ENCODE results near the gene HS3ST2. TPM values are rescaled to one million over a fixed set of nuclear protein-coding genes. Genes with fewer than 3 reads are reported as not detected.
"Not testable (repeated sequence)": the region's sequence is repeated elsewhere in the genome, so short reads cannot be mapped to it uniquely, and the experiment has no call there.

Gene HS3ST2
- total RNA-seq, 2 experiments from 2014 or later = not detected

DNA sequence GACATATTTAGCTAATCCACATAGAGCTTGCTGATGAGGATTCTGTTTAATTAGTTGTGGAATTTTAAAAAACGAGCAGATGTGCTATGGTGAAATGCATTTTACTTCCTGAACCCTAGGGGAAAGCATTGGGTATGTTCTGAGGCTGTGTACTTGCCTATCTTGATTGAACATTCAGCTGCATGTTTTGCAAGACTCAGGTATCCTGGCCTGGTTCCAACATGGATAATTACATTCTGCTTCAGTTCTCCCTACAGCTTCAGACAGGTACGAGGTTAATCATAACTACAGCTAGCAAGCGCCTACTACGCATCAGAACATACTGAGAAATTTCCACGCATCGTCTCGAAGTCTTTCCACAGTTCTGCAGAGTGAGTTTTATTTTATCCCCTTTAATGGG, 77.0 kb downstream of the HS3ST2 start:
- no peak for DNase-seq
- Mint-ChIP-seq H3K27ac (no peak overlapping the region), H3K9me3 (no peaks in the 10 kb centered on the region), H3K27me3 (peaks cover 7% of the 10 kb centered on the region), H3K4me3 (no peak overlapping the region), H3K36me3 (no peaks in the 10 kb centered on the region), H3K4me1 (ENCODE audit: low read depth) (no peaks in the 10 kb centered on the region)
- intact Hi-C loops (cut with micrococcal nuclease) = no loop called here
- CTCF ChIA-PET = no interaction called here
- POLR2A ChIA-PET = no interaction called here

- DNase-seq = no peak
- Mint-ChIP-seq H3K9me3 (no peaks in the 10 kb centered on the region), H3K36me3 (no peaks in the 10 kb centered on the region), H3K27ac (no peak overlapping the region), H3K27me3 (peaks cover 7% of the 10 kb centered on the region), H3K4me3 (no peak overlapping the region), H3K4me1 (ENCODE audit: low read depth) (no peaks in the 10 kb centered on the region)
- POLR2A ChIA-PET = no interaction called here
- CTCF ChIA-PET = interaction anchor here (0.7 kb wide), 1 partner anchor 164 kb away, joined by 3 read pairs; no protein-coding TSS in a partner anchor
- intact Hi-C loops (cut with micrococcal nuclease) = no loop called here
These were observed 83.2 kb downstream of the HS3ST2 start for GRCh38 chr16:22897184-22897583.

- H3K36me3 Mint-ChIP-seq = no peaks in the 10 kb centered on the region
- peaks cover 10% of the 10 kb centered on the region for H3K27me3 Mint-ChIP-seq
- no peak for DNase-seq
- no peaks in the 10 kb centered on the region for H3K9me3 Mint-ChIP-seq
- no peak overlapping the region for H3K4me3 Mint-ChIP-seq
- ChIA-PET CTCF (interaction anchor here (0.6 to 1.2 kb wide), 5 partner anchors 8 to 512 kb away, joined by 3 read pairs; no protein-coding TSS in a partner anchor), POLR2A (no interaction called here)
- no peak overlapping the region for H3K27ac Mint-ChIP-seq
- no peaks in the 10 kb centered on the region for H3K4me1 Mint-ChIP-seq (ENCODE audit: low read depth)
- intact Hi-C loops (cut with micrococcal nuclease) = loop anchor here (2.0 kb wide), 1 partner anchor 51 kb away; no protein-coding TSS in a partner anchor
These were observed 84.2 kb downstream of the HS3ST2 start for GRCh38 chr16:22898131-22898530.

GRCh38 chr16:22898874-22899348, 84.9 kb downstream of the HS3ST2 start:
- H3K27ac Mint-ChIP-seq = no peak overlapping the region
- ChIA-PET CTCF (interaction anchor here (0.6 to 1.2 kb wide), 5 partner anchors 9 to 511 kb away, joined by 3 read pairs; no protein-coding TSS in a partner anchor), POLR2A (no interaction called here)
- no peaks in the 10 kb centered on the region for H3K9me3 Mint-ChIP-seq
- no peaks in the 10 kb centered on the region for H3K36me3 Mint-ChIP-seq
- intact Hi-C loops (cut with micrococcal nuclease) = loop anchor here (2.0 kb wide), 1 partner anchor 50 kb away; no protein-coding TSS in a partner anchor
- DNase-seq = peak; percentile 64
- peaks cover 15% of the 10 kb centered on the region for H3K27me3 Mint-ChIP-seq
- no peak overlapping the region for H3K4me3 Mint-ChIP-seq
- no peaks in the 10 kb centered on the region for H3K4me1 Mint-ChIP-seq (ENCODE audit: low read depth)

DNA sequence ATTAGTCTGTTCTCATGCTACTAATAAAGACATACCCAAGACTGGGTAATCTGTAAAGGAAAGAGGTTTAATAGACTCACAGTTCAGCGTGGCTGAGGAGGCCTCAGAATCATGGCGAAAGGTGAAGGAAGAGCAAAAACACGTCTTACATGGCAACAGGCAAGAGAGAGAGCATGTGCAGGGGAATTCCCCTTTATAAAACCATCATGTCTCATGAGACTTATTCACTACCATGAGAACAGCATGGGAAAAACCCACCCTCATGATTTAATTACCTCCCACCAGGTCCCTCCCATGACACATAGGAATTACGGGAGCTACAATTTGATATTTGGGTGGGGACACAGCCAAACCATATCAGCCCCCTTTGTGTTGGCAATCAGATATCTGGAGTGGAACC, 85.6 kb downstream of the HS3ST2 start:
- POLR2A ChIA-PET; H3K36me3 Mint-ChIP-seq; DNase-seq; H3K4me3 Mint-ChIP-seq; H3K27ac Mint-ChIP-seq; H3K27me3 Mint-ChIP-seq; H3K4me1 Mint-ChIP-seq (ENCODE audit: low read depth); H3K9me3 Mint-ChIP-seq: not testable (repeated sequence)
- CTCF ChIA-PET = interaction anchor here (1.2 kb wide), 1 partner anchor 510 kb away, joined by 3 read pairs; no protein-coding TSS in a partner anchor
- intact Hi-C loops (cut with micrococcal nuclease) = loop anchor here (2.0 kb wide), 1 partner anchor 49 kb away; no protein-coding TSS in a partner anchor

DNA sequence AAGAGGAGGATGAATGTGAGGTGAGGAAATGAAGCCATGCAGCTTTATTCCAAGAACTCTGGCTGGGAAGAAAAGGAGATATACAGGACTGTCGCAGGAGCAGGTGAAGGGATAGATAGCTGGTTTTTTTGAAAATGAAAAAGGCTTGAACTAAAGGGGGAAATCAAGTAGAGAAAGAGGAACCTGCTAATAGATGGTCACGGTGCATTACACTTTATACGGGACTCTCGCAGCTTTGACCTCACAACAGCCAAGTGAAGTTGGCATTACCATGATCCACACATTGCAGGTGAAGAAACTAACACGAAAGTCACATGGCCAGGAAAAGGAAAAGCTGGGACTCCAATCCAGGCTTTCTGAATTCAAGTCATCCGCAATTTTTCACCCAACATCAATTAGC, 86.9 kb downstream of the HS3ST2 start:
- intact Hi-C loops (cut with micrococcal nuclease) = no loop called here
- Mint-ChIP-seq H3K27me3 (peaks cover 10% of the 10 kb centered on the region), H3K4me3 (no peak overlapping the region), H3K36me3 (no peaks in the 10 kb centered on the region), H3K27ac (no peak overlapping the region), H3K4me1 (ENCODE audit: low read depth) (no peaks in the 10 kb centered on the region), H3K9me3 (no peaks in the 10 kb centered on the region)
- ChIA-PET POLR2A (no interaction called here), CTCF (interaction anchor here (0.9 kb wide), 1 partner anchor 47 kb away, joined by 3 read pairs; no protein-coding TSS in a partner anchor)
- no peak for DNase-seq

DNA sequence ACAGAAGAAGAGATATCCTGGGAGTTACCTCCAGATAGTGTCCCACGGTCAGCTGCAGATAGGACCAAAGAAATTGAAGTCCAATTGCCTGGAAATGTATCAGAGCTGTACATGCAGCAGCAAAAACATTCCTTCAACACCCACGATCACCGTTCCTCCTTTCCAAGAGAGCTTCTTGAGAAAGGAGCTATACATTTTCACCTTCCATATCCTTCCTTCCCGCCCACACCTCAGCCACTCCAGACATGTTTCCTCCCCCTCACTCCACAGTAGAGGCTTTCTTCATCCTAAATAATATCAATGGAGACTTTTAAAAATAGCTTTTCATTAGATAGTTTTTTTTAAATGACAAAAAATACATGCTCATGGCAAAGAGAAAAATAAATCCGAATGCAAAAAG, 87.6 kb downstream of the HS3ST2 start:
- Mint-ChIP-seq H3K4me3 (no peak overlapping the region), H3K27me3 (peaks cover 10% of the 10 kb centered on the region), H3K9me3 (no peaks in the 10 kb centered on the region), H3K36me3 (no peaks in the 10 kb centered on the region), H3K4me1 (ENCODE audit: low read depth) (no peaks in the 10 kb centered on the region), H3K27ac (no peak overlapping the region)
- no peak for DNase-seq
- ChIA-PET POLR2A (no interaction called here), CTCF (interaction anchor here (0.9 kb wide), 1 partner anchor 46 kb away, joined by 3 read pairs; no protein-coding TSS in a partner anchor)
- intact Hi-C loops (cut with micrococcal nuclease) = no loop called here

GRCh38 chr16:22903716-22904115, 89.8 kb downstream of the HS3ST2 start:
- H3K4me1 Mint-ChIP-seq (ENCODE audit: low read depth) = no peaks in the 10 kb centered on the region
- no peaks in the 10 kb centered on the region for H3K9me3 Mint-ChIP-seq
- peaks cover 12% of the 10 kb centered on the region for H3K27me3 Mint-ChIP-seq
- no peak for DNase-seq
- H3K27ac Mint-ChIP-seq = no peak overlapping the region
- POLR2A ChIA-PET = no interaction called here
- no peaks in the 10 kb centered on the region for H3K36me3 Mint-ChIP-seq
- intact Hi-C loops (cut with micrococcal nuclease) = no loop called here
- no peak overlapping the region for H3K4me3 Mint-ChIP-seq
- CTCF ChIA-PET = no interaction called here

DNA sequence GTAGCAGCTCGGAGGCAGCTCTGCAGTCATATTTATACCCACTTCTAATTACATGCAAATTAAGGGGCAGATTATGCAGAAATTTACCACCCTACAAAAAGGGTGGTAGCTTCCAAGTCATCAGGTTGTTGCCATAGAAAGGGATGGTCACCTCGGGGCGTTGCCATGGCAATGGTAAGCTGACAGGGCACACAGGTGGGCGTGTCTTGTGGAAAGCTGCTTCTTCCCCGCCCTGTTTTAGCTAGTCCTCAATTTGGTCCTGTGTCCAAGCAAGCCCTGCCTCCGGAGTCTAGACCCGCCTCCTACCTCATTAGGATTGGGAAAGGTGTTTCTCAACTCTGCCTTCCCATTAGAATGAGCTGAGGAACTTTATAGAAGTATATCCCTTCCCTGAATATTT, 98.7 kb downstream of the HS3ST2 start:
- H3K4me3 Mint-ChIP-seq = no peak overlapping the region
- H3K9me3 Mint-ChIP-seq = no peaks in the 10 kb centered on the region
- ChIA-PET POLR2A (no interaction called here), CTCF (no interaction called here)
- H3K27ac Mint-ChIP-seq = no peak overlapping the region
- peaks cover 6% of the 10 kb centered on the region for H3K27me3 Mint-ChIP-seq
- intact Hi-C loops (cut with micrococcal nuclease) = no loop called here
- no peak for DNase-seq
- no peaks in the 10 kb centered on the region for H3K4me1 Mint-ChIP-seq (ENCODE audit: low read depth)
- H3K36me3 Mint-ChIP-seq = no peaks in the 10 kb centered on the region

GRCh38 chr16:22915003-22915402, 101.0 kb downstream of the HS3ST2 start:
- ChIA-PET POLR2A (no interaction called here), CTCF (no interaction called here)
- DNase-seq = no peak
- H3K4me1 Mint-ChIP-seq (ENCODE audit: low read depth) = no peaks in the 10 kb centered on the region
- no peaks in the 10 kb centered on the region for H3K9me3 Mint-ChIP-seq
- H3K4me3 Mint-ChIP-seq = no peak overlapping the region
- intact Hi-C loops (cut with micrococcal nuclease) = no loop called here
- H3K27me3 Mint-ChIP-seq = peaks cover 9% of the 10 kb centered on the region
- H3K27ac Mint-ChIP-seq = no peak overlapping the region
- H3K36me3 Mint-ChIP-seq = no peaks in the 10 kb centered on the region

GRCh38 chr16:22923491-22923890, 109.5 kb downstream of the HS3ST2 start:
- POLR2A ChIA-PET = no interaction called here
- H3K9me3 Mint-ChIP-seq = no peaks in the 10 kb centered on the region
- no peaks in the 10 kb centered on the region for H3K4me1 Mint-ChIP-seq (ENCODE audit: low read depth)
- peaks cover 12% of the 10 kb centered on the region for H3K27me3 Mint-ChIP-seq
- H3K27ac Mint-ChIP-seq = no peak overlapping the region
- DNase-seq = no peak
- intact Hi-C loops (cut with micrococcal nuclease) = no loop called here
- no peak overlapping the region for H3K4me3 Mint-ChIP-seq
- no peaks in the 10 kb centered on the region for H3K36me3 Mint-ChIP-seq
- CTCF ChIA-PET = no interaction called here

GRCh38 chr16:22924492-22924891, 110.5 kb downstream of the HS3ST2 start:
- ChIA-PET POLR2A (no interaction called here), CTCF (no interaction called here)
- Mint-ChIP-seq H3K4me3 (no peak overlapping the region), H3K9me3 (no peaks in the 10 kb centered on the region), H3K27ac (no peak overlapping the region), H3K4me1 (ENCODE audit: low read depth) (no peaks in the 10 kb centered on the region), H3K36me3 (no peaks in the 10 kb centered on the region), H3K27me3 (peaks cover 11% of the 10 kb centered on the region)
- intact Hi-C loops (cut with micrococcal nuclease) = no loop called here
- no peak for DNase-seq

DNA sequence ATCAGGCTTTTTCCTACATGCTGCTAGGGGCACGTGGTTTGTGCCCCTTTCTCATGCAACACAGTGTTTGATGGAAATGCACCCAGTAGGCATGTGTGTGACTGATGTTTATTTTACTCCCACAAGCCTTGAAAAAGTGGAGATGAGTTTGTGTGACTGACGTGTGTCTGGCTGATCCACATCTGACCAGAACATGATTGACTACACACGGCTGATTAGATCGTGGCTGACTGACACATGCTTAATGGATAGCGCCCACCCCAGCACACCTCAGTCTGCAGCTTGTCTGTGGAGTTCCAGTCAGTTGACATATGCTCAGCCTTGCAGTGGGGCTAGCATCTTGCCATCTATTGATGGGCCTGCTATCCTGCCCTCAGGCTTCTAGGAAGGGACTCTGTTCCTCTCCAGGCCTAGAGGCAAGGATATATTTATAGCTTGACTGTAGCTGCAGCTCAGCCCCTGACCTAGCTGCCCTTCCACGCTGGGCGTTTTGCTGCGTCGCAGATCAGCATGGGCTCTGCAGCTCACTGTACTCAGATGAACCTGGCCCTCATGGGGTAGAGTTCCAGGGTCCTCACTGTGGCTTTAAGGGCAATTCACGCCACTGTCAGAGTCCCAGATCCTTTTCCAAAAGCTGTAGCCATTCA, 112.3 kb downstream of the HS3ST2 start:
- Mint-ChIP-seq H3K36me3 (no peaks in the 10 kb centered on the region), H3K4me1 (ENCODE audit: low read depth) (no peaks in the 10 kb centered on the region), H3K9me3 (no peaks in the 10 kb centered on the region), H3K27ac (no peak overlapping the region), H3K27me3 (peaks cover 11% of the 10 kb centered on the region), H3K4me3 (no peak overlapping the region)
- CTCF ChIA-PET = no interaction called here
- no peak for DNase-seq
- POLR2A ChIA-PET = no interaction called here
- intact Hi-C loops (cut with micrococcal nuclease) = no loop called here

Data from activated CD4-positive, alpha-beta memory T cell treated with anti-CD3 and anti-CD28 coated beads for 36 hours (primary cell).